ENCODE results near the gene KIAA1217.

The KIAA1217 gene

GRCh38 chr10:24503461-24504320 is 294.8 kb downstream of the KIAA1217 start:
- DNase-seq = peak; percentile 50

- no peak for DNase-seq
Measured at GRCh38 chr10:24505759-24506158, 296.8 kb downstream of the KIAA1217 start.

- peak; percentile 42 for DNase-seq
Measured at GRCh38 chr10:24513155-24513554, 304.2 kb downstream of the KIAA1217 start.

- no peak for DNase-seq
Measured at GRCh38 chr10:24515481-24515880, 306.5 kb downstream of the KIAA1217 start.

GRCh38 chr10:24518411-24518810 is 309.5 kb downstream of the KIAA1217 start:
- DNase-seq = no peak

GRCh38 chr10:24518981-24519597 is 310.2 kb downstream of the KIAA1217 start:
- DNase-seq = peak; percentile 64

- DNase-seq = no peak
Measured at GRCh38 chr10:24519950-24520349, 311.0 kb downstream of the KIAA1217 start.

- no peak for DNase-seq
Measured at GRCh38 chr10:24524314-24524713, 315.4 kb downstream of the KIAA1217 start.

GRCh38 chr10:24526085-24526649 is 317.2 kb downstream of the KIAA1217 start:
- DNase-seq = no peak

GRCh38 chr10:24528946-24529345 is 320.0 kb downstream of the KIAA1217 start:
- no peak for DNase-seq

- no peak for DNase-seq
Measured at GRCh38 chr10:24531439-24531838, 322.5 kb downstream of the KIAA1217 start.

- DNase-seq = no peak
Measured at GRCh38 chr10:24533981-24534380, 325.0 kb downstream of the KIAA1217 start.

- no peak for DNase-seq
Measured at GRCh38 chr10:24536636-24537035, 327.7 kb downstream of the KIAA1217 start.

- DNase-seq = no peak
Measured at GRCh38 chr10:24541239-24541753, 332.4 kb downstream of the KIAA1217 start.

GRCh38 chr10:24542314-24543270 is 333.7 kb downstream of the KIAA1217 start:
- DNase-seq = no peak

GRCh38 chr10:24544776-24545175 is 335.8 kb downstream of the KIAA1217 start:
- no peak for DNase-seq

GRCh38 chr10:24545585-24545984 is 336.6 kb downstream of the KIAA1217 start:
- DNase-seq = no peak

GRCh38 chr10:24550680-24551079 is 341.7 kb downstream of the KIAA1217 start:
- no peak for DNase-seq

GRCh38 chr10:24551161-24551560 is 342.2 kb downstream of the KIAA1217 start:
- DNase-seq = no peak

- no peak for DNase-seq
Measured at GRCh38 chr10:24552346-24553016, 343.5 kb downstream of the KIAA1217 start.

- no peak for DNase-seq
Measured at GRCh38 chr10:24553051-24553612, 344.2 kb downstream of the KIAA1217 start.
